Amygdala (tissue), 56 donors: ENCODE results near the gene KLHL40.
A peak's percentile ranks its signal among the peaks of the same experiment; 100 is the strongest.
"Not testable (repeated sequence)": the region's sequence is repeated elsewhere in the genome, so short reads cannot be mapped to it uniquely, and the experiment has no call there.

Experiments
- DNase-seq, 56 donors: peaks; one replicate each; lab custom pipeline; 2025; lab: John Stamatoyannopoulos, UW

KLHL40 gene

DNA sequence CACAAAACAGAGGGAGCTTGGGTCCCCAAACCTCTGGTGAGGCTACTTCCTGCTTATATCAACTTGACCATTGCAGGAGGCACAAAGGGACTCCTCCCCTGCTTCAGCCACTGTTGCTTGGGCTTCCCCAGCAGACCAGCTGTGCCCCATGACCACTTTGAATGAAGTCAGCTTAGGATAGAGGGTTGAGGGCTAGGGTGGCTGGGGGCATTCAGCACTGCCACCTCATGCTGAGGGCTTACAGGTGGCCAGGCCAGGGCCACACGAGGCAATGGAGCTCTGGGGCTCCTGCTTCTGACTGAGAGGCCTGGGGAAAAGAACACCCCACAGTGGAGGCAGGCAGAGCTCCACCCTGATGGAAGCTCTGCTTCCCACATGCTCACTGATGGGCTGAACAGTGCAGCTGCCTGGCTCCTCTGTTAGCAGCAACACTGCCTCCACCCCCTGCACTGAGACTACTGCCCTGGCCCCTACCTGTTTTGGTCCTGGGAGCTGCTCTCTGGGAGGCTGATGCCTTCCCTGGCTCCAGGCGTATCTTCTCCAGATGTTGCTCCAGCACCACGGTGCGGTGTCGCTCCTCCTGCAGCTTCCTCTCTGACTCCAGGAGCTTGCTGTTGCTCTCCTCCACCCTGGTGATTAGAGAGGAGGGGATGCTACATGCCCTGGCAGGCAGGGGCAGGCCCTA is 27.5 kb downstream of the KLHL40 start:
- no peak for DNase-seq

- DNase-seq: no peak
Observed at GRCh38 chr3:42713747-42714146, 28.4 kb downstream of the KLHL40 start.

DNA sequence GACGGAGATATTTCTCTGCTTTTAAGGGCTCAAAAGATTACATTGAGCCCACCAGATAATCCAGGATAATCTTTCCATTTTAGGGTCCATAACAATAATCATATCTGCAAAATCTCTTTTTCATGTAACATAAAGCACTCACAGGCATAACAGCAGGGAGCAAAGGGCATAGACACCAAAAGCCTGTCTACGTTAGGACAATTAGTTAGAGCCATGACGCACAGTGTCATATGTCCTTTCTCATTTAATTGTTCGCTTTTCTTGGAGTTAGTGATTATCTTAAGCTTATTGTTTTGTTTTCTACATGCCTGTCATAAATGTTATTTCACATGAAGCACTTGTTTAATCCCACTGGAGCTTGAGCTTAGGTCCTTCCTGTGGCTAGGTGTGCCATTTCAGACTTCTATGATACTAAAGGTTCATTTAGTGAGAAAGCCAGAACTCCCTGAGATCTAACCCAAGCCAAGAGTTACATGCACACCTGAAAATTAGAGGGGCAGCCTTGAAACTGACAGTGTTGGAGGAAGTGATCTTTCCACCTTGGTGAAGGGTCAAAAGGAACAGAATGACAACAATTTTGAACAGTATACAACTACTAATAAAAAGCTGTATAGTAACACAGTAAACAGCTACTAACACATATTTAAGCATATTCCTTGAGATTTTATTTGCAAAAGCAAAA is 29.0 kb downstream of the KLHL40 start:
- DNase-seq: no peak

- DNase-seq: no peak
Observed at GRCh38 chr3:42717306-42717705, 32.0 kb downstream of the KLHL40 start.

DNA sequence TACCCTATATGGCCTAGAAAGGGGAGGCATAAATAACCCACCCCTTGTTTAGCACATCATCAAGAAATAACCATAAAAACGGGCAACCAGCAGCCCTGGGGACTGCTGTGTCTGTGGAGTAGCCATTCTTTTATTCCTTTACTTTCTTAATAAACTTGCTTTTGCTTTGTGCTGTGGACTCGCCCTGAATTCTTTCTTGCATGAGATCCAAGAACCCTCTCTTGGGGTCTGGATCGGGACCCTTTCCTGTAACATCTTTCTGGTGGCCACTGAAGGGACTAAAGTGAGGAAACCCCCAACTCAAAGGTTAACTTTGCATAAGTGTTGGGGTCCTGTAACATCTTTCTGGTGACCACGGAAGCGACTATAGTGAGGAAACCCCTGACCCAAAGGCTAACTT is 33.0 kb downstream of the KLHL40 start:
- no peak for DNase-seq

DNA sequence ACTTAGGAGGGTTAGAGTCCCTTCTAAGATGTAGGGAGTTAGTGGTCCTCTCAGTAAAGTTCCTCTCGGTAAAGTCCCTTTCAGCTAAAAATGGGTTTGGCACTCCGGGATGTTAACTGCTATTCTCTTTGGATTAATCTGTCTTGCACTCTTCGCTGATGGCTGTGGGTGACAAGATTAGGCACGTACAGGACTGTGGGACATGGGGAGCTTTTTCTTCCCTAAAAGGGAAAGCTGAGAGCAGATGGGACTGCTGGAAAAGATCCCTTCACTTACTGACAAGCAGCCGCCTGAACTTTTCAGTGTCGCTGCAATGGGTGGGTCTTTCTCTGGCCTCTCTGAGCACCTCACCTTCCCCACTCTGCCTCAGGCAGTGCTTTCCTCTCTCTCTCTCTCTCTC is 33.7 kb downstream of the KLHL40 start:
- no peak for DNase-seq

DNA sequence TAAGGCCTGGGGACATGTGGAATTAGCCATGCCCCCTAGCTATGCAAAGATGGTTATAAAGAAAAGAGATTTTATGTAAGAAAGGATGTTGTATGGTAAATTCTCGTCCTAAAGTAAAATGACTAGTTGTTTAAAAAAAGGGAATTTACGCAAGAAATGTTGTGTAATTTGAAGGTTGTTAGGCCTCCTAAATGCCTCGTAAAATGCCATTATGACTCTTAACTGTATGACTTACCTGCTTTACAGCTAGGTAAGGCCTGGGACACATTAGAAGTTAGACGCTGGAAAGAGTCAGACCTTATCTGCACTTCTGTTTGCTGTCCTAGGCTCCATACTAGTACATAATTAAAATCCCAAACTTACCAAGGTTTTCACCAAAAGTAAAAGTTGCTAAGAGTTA is 34.8 kb downstream of the KLHL40 start:
- DNase-seq: no peak

- peak in 32 of 56 donors; percentile 21 to 88 (median 52) for DNase-seq
Observed at GRCh38 chr3:42721690-42722089, 36.4 kb downstream of the KLHL40 start.

DNA sequence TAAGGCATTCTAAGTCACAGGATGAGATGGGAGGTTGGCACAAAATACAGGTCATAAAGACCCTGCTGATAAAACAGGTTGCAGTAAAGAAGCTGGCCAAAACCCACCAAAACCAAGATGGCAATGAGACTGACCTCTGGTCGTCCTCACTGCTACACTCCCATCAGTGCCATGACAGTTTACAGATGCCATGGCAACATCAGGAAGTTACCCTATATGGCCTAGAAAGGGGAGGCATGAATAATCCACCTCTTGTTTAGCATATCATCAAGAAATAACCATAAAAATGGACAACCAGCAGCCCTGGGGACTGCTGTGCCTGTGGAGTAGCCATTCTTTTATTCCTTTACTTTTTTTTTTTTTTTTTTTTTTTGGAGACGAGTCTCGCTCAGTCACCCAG is 37.1 kb downstream of the KLHL40 start:
- DNase-seq: not testable (repeated sequence)

DNA sequence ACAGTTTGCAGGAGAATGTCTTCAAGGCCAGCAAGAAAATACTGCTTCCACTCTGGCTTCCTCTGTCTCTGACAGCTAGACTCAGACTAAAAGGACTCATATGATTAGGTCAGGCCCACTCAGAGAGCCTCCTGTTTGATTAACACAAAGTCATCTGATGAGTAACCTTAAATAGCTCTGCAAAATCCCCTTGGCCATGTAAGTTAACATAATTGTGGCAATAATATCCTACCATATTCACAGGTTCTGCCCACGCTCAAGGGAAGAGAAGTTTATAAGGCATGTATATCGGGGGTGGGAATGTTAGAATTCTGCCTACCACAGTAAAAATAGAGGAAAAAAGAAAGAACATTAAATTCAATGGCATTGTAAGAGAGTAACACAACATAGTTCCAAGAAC is 37.9 kb downstream of the KLHL40 start:
- no peak for DNase-seq

DNA sequence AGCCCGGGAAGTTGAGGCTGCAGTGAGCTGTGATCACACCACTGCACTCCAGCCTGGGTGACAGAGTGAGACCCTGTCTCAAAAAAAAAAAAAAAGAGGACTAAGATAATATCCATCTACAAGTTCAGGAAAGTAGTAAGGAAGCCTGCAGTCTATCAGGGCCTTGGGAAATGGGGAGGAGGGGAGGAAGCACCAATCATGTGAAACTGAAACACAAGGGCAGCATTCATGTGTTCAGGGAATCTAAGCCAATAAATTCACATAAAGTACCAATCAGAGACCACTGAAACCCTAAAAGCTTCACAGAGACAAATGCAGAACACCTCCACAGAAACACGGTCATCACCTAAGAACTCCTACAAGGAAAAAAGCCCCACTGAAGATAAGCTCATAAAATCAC is 40.1 kb downstream of the KLHL40 start:
- DNase-seq: peak in 19 of 56 donors; percentile 28 to 82 (median 48)

GRCh38 chr3:42728056-42728455 is 42.7 kb downstream of the KLHL40 start:
- peak in 26 of 56 donors; percentile 24 to 74 (median 49) for DNase-seq

DNA sequence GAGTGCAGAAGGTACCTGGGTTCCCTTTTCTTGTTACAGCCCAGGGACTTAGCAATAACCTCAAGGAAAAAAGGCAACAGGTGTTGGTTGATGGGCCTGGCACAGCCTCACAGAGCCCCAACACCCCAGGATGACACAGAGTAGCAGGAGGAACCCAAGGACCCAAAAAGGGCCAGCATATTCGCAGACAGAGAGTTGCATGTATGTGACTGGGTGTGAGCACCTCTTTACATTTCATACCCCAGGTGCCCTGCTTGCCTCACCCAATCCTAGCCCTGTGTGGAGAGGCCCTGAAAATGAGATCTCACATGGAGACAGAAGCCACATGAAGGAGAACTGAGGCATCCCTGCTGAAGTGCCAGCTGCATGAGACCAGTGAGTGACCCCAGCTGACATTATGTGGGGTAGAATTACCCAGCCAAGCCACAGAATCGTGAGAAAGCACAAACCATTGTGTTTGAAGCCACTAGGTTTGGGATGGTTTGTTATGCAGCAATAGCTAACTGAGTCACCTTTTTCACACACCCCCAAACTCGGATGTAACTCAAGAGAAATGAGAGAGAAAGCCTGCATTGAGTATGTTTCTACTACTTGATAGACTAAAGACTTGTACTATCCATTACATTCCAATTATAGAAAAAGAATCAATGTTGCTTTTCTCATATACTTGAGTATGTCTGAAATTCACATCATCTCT is 43.5 kb downstream of the KLHL40 start:
- DNase-seq: no peak

GRCh38 chr3:42729404-42730145 is 44.2 kb downstream of the KLHL40 start:
- peak in 2 of 56 donors; percentile 28 to 29 for DNase-seq

GRCh38 chr3:42730294-42730693 is 45.0 kb downstream of the KLHL40 start:
- no peak for DNase-seq

- DNase-seq: no peak
Observed at GRCh38 chr3:42730706-42731420, 45.5 kb downstream of the KLHL40 start.

DNA sequence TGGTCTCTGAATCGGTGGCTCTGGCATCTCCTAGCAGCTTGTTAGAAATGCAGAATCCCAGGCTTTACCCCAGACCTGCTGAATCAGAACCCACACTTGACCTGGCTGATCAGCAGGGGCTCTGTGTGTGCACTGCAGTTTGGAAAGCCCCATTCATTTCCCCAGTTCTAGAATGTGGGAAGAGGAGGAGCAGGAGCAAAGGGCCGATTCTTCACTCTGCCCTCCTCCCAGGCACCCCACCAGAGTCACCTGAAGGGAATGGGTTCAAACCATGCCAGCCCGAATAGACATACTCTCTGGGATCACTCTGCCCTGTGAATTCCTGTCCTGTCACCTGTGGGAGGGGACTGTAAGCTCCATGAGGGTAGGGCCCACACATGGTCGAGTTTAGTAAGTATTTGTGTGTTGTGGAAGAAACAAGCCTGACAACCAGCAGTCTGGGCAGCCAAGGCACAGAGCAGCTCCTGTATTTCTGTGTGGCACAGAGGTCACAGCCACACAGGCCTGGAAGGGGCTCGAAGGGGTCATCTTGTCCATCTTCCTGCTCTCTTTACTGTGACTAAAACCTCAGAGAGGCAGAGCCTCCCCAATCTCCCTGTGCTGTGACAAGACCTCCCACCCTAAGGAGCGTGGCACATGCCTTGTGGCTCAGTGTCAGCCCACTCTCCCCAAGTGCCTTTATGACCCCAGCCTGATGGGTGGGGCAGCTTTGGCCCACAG is 46.3 kb downstream of the KLHL40 start:
- no peak for DNase-seq

GRCh38 chr3:42732196-42732828 is 47.0 kb downstream of the KLHL40 start:
- peak in 53 of 56 donors; percentile 35 to 95 (median 83) for DNase-seq

- DNase-seq: peak in 4 of 56 donors; percentile 47 to 66 (median 63)
Observed at GRCh38 chr3:42732829-42733459, 47.6 kb downstream of the KLHL40 start.
